HL-60/S4 treated with retinoic acid at 250 ng/mL for 4 days and 3 days (cell line): Measurements from ENCODE around the gene CRYBA4.

Source experiments
- in situ Hi-C: fragments of 300-500 bp; cut with MboI; formaldehyde crosslinking; loops from 2 replicates; pipeline ENCODE4 v1.7.0; 2022; ENCODE audit warnings: low sequenced_read_pairs

CRYBA4 gene

GRCh38 chr22:26658671-26659478 lies 37.1 kb downstream of the CRYBA4 start:
- in situ Hi-C loops, result no loop called here

- in situ Hi-C loops, result no loop called here
Measured at GRCh38 chr22:26660356-26660755, 38.6 kb downstream of the CRYBA4 start.

GRCh38 chr22:26660961-26661578 lies 39.3 kb downstream of the CRYBA4 start:
- in situ Hi-C loops, result no loop called here

- in situ Hi-C loops, result no loop called here
Measured at GRCh38 chr22:26662160-26662559, 40.4 kb downstream of the CRYBA4 start.

GRCh38 chr22:26663374-26663923 lies 41.7 kb downstream of the CRYBA4 start:
- in situ Hi-C loops, result no loop called here

- in situ Hi-C loops, result no loop called here
Measured at GRCh38 chr22:26665813-26666231, 44.1 kb downstream of the CRYBA4 start.

GRCh38 chr22:26667140-26667539 lies 45.4 kb downstream of the CRYBA4 start:
- in situ Hi-C loops, result no loop called here

GRCh38 chr22:26669060-26669481 lies 47.3 kb downstream of the CRYBA4 start:
- in situ Hi-C loops, result no loop called here

GRCh38 chr22:26670459-26670858 lies 48.7 kb downstream of the CRYBA4 start:
- in situ Hi-C loops, result no loop called here

- in situ Hi-C loops, result no loop called here
Measured at GRCh38 chr22:26671317-26672059, 49.7 kb downstream of the CRYBA4 start.

GRCh38 chr22:26672060-26672471 lies 50.3 kb downstream of the CRYBA4 start:
- in situ Hi-C loops, result no loop called here

- in situ Hi-C loops, result no loop called here
Measured at GRCh38 chr22:26672590-26673468, 51.1 kb downstream of the CRYBA4 start.

GRCh38 chr22:26673486-26673885 lies 51.7 kb downstream of the CRYBA4 start:
- in situ Hi-C loops, result no loop called here

- in situ Hi-C loops, result no loop called here
Measured at GRCh38 chr22:26674211-26675190, 52.7 kb downstream of the CRYBA4 start.

- in situ Hi-C loops, result no loop called here
Measured at GRCh38 chr22:26675687-26676268, 54.0 kb downstream of the CRYBA4 start.

GRCh38 chr22:26677217-26677616 lies 55.5 kb downstream of the CRYBA4 start:
- in situ Hi-C loops, result no loop called here

GRCh38 chr22:26679003-26679629 lies 57.4 kb downstream of the CRYBA4 start:
- in situ Hi-C loops, result no loop called here
